Endothelial cell (in vitro differentiated cells): ENCODE data around the gene ANO10. TPM values are rescaled to one million over a fixed set of nuclear protein-coding genes. Genes with fewer than 3 reads are reported as not detected.
A peak's percentile ranks its signal among the peaks of the same experiment; 100 is the strongest.
"Not testable (repeated sequence)": the region's sequence is repeated elsewhere in the genome, so short reads cannot be mapped to it uniquely, and the experiment has no call there.

Experiments used
- DNase-seq: peaks from one replicate; pipeline ENCODE4 v3.0.0; 2021; ENCODE audit warnings: low spot score
- H3K27ac Mint-ChIP-seq: one replicate; pipeline ENCODE4 v1.8.0; 2021; ENCODE audit warnings: mixed read lengths, inconsistent platforms; ENCODE audit not compliant: unreplicated experiment
- H3K27me3 Mint-ChIP-seq: one replicate; pipeline ENCODE4 v1.8.0; 2021; ENCODE audit warnings: mild to moderate bottlenecking, moderate library complexity, mixed read lengths, inconsistent platforms; ENCODE audit not compliant: unreplicated experiment
- H3K36me3 Mint-ChIP-seq: one replicate; pipeline ENCODE4 v1.8.0; 2021; ENCODE audit warnings: mild to moderate bottlenecking, low read depth, mixed read lengths, inconsistent platforms; ENCODE audit not compliant: unreplicated experiment
- H3K4me1 Mint-ChIP-seq: one replicate; pipeline ENCODE4 v1.8.0; 2021; ENCODE audit warnings: mild to moderate bottlenecking, mixed read lengths, inconsistent platforms; ENCODE audit not compliant: unreplicated experiment
- H3K4me3 Mint-ChIP-seq: one replicate; pipeline ENCODE4 v1.8.0; 2021; ENCODE audit warnings: mild to moderate bottlenecking, mixed read lengths, inconsistent platforms; ENCODE audit not compliant: unreplicated experiment
- H3K9me3 Mint-ChIP-seq: one replicate; pipeline ENCODE4 v1.8.0; 2021; ENCODE audit warnings: mixed read lengths, inconsistent platforms; ENCODE audit not compliant: unreplicated experiment
- total RNA-seq: library from RNA; stranded (reverse); fragmentation: NEBNext Ultra II Directional; extraction: Animal tissue kit (Norgen Biotek cat#: 25700); gene quantifications from one replicate; pipeline ENCODE4 v1.2.1, GENCODE V29; 2021; ENCODE audit not compliant: unreplicated experiment
- TF ChIP-seq, protein P1 (sequence below): fragments of 200-600 bp; sonication (generic); IDR thresholded peaks from one replicate; pipeline ENCODE4 v1.5.0; 2021; ENCODE audit warnings: antibody characterized with exemption; ENCODE audit not compliant: unreplicated experiment

The ANO10 gene
- total RNA-seq, 1 donor from 2014 or later, result 112 TPM

DNA sequence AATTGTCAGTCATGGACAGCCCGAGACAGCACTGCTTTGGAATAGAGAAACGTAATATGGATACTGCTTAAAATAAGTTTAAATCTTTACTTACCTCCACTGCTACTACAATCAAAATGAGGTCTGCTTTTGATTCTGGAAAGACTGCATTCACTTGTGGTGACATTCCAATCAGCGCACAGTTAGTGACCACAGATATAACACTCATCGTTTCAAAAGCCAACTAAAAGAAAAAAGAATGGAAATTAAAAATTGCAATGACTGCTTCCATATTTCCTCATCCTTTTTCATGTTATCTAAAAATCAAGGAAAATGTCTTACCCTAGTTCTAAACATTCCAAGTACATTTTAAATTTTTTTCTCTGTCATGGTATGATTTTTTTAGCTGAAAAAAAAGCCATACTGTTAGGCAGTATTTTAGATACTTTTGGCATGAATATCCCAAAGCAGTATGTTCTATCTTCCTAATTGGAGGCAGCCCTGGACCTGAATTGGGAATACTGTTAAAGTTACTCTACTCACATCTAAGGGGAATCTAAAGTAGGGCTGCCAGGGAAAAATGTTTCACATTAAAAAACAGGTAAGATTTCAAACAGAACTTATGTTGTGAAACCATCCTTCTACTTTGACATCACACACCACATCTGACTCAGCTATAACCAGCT, 72.1 kb downstream of the ANO10 start:
- no peaks in the 10 kb centered on the region for H3K9me3 Mint-ChIP-seq
- TF ChIP-seq, protein P1, sequence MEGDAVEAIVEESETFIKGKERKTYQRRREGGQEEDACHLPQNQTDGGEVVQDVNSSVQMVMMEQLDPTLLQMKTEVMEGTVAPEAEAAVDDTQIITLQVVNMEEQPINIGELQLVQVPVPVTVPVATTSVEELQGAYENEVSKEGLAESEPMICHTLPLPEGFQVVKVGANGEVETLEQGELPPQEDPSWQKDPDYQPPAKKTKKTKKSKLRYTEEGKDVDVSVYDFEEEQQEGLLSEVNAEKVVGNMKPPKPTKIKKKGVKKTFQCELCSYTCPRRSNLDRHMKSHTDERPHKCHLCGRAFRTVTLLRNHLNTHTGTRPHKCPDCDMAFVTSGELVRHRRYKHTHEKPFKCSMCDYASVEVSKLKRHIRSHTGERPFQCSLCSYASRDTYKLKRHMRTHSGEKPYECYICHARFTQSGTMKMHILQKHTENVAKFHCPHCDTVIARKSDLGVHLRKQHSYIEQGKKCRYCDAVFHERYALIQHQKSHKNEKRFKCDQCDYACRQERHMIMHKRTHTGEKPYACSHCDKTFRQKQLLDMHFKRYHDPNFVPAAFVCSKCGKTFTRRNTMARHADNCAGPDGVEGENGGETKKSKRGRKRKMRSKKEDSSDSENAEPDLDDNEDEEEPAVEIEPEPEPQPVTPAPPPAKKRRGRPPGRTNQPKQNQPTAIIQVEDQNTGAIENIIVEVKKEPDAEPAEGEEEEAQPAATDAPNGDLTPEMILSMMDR, result no peak
- no peak for DNase-seq
- no peaks in the 10 kb centered on the region for H3K4me1 Mint-ChIP-seq
- H3K4me3 Mint-ChIP-seq, result no peak overlapping the region
- peaks cover 1% of the 10 kb centered on the region for H3K27me3 Mint-ChIP-seq
- H3K36me3 Mint-ChIP-seq, result peaks cover 12% of the 10 kb centered on the region
- no peak overlapping the region for H3K27ac Mint-ChIP-seq

GRCh38 chr3:43544277-43544676, 77.5 kb downstream of the ANO10 start:
- not testable (repeated sequence) for H3K4me1 Mint-ChIP-seq, DNase-seq, H3K27me3 Mint-ChIP-seq, H3K4me3 Mint-ChIP-seq, H3K27ac Mint-ChIP-seq, H3K9me3 Mint-ChIP-seq, H3K36me3 Mint-ChIP-seq
- TF ChIP-seq, protein P1, result peak; percentile 82

- Mint-ChIP-seq H3K36me3 (peaks cover 3% of the 10 kb centered on the region), H3K9me3 (no peaks in the 10 kb centered on the region), H3K27ac (no peak overlapping the region), H3K4me1 (peaks cover 11% of the 10 kb centered on the region), H3K4me3 (no peak overlapping the region), H3K27me3 (no peaks in the 10 kb centered on the region)
- no peak for DNase-seq
- TF ChIP-seq, protein P1, result no peak
These were observed 79.3 kb downstream of the ANO10 start for GRCh38 chr3:43542328-43543043.

DNA sequence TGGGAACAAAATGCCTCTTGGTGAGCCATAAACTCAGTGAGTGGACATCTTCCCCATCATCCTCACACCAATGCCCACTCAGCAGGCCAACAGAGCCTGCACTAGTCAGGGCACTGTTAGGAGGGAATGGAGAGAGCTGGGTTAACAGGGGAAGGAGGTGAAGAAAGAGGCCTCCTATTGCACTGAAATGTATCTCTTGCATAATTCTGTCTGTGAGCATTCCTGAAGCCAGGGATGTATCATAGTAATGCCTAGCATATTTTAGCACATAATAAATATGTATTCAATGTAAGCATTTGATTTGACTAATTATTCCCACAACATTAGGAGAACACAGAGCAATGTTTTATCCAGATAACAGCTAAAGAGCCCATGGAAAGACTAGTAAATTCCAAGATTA, 81.2 kb downstream of the ANO10 start:
- Mint-ChIP-seq H3K4me1 (peaks cover 15% of the 10 kb centered on the region), H3K9me3 (no peaks in the 10 kb centered on the region), H3K27ac (no peak overlapping the region), H3K4me3 (no peak overlapping the region), H3K36me3 (peaks cover 3% of the 10 kb centered on the region), H3K27me3 (no peaks in the 10 kb centered on the region)
- no peak for DNase-seq
- TF ChIP-seq, protein P1, result no peak

GRCh38 chr3:43539321-43539720, 82.5 kb downstream of the ANO10 start:
- Mint-ChIP-seq H3K27ac (no peak overlapping the region), H3K9me3 (no peaks in the 10 kb centered on the region), H3K36me3 (peaks cover 3% of the 10 kb centered on the region), H3K4me3 (peak overlapping the region; percentile 11), H3K27me3 (no peaks in the 10 kb centered on the region), H3K4me1 (peaks cover 15% of the 10 kb centered on the region)
- DNase-seq, result no peak
- TF ChIP-seq, protein P1, result no peak
